Measurements from ENCODE around the gene RTN3.

Gene RTN3

DNA sequence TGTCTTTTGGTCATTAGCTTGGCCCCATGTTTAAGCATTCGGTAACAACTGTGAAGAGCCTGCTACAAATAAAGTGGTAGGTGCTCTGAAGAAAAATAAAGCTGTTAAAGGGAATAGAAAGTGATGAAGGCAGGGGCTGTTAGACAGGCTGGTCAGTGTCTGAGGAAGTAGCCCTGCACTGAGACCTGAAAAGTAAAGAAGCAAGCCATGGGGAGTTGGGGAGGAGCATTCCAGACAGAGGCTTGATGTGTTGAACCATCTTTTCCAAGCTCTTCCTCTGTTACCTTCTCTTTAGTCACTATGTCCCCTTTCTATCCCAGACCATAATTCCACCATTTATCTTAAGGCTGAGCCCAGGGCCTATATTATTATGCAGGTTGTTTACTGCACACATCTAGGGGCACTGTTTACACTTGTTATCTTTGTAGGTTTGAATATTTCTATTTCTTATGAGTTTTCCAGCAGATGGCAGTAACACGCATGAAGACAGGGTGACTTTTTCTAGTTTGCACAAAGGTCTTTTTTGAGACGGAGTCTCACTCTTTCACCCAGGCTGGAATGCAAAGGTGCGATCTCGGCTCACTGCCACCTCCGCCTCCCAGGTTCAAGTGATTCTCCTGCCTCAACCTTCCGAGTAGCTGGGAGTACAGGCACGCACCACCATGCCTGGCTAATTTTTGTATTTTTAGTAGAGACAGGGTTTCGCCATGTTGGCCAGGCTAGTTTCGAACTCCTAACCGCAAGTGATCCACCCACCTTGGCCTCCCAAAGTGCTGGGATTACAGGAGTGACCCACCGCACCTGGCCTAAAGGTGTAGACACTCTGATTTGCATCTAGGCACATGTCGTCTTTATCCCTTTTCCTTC is 64.2 kb downstream of the RTN3 start:
- no peak for DNase-seq

DNA sequence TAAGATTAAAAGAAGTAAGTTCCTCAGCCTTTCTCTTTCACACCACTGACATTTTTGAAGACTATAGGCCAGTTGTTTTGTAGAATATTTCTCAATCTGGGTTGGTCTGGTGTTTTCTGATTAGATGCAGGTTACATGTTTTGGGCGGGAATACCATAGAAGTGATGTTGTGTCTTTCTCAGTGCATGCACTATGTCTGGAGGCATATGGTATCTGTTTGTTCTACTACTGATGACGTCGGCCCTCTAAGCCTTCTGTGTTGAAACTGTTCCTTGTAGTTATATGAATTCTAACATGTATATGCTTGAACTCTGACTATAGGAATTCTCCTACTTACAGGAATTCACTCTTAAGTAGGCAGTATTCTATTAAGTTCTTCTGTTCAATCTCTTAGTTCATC is 65.7 kb downstream of the RTN3 start:
- no peak for DNase-seq

- no peak for DNase-seq
These were observed 68.3 kb downstream of the RTN3 start for GRCh38 chr11:63749624-63750023.

- no peak for DNase-seq
These were observed 75.8 kb downstream of the RTN3 start for GRCh38 chr11:63756919-63757761.

DNA sequence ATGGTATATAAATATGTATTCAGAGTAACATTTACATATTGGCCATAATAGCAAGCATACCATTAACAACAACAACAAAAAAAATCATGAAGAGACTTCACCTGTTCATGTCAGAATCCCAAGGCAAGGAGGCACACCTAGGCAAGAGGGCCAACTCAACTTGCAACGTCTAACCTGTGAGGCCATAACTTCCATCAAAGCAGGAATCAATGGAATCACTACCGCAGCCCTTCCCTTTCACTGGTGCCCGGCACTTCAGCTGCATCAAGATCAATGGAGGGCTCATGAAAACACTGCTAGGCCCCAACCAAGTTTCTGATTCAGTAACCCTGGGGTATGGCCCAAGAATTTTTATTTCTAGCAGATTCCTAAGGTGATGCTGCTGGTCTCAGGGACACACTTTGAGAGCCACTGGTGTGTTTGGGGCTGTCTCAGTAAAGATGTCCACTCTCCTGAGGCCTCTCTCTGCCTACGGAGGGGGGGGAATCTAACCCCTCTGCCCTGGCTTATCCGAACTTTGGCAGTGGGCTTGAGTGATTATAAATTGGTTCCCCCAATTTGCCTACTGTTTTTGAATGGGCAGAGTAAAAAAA is 79.3 kb downstream of the RTN3 start:
- DNase-seq: no peak

GRCh38 chr11:63761188-63761587 is 79.9 kb downstream of the RTN3 start:
- no peak for DNase-seq

DNA sequence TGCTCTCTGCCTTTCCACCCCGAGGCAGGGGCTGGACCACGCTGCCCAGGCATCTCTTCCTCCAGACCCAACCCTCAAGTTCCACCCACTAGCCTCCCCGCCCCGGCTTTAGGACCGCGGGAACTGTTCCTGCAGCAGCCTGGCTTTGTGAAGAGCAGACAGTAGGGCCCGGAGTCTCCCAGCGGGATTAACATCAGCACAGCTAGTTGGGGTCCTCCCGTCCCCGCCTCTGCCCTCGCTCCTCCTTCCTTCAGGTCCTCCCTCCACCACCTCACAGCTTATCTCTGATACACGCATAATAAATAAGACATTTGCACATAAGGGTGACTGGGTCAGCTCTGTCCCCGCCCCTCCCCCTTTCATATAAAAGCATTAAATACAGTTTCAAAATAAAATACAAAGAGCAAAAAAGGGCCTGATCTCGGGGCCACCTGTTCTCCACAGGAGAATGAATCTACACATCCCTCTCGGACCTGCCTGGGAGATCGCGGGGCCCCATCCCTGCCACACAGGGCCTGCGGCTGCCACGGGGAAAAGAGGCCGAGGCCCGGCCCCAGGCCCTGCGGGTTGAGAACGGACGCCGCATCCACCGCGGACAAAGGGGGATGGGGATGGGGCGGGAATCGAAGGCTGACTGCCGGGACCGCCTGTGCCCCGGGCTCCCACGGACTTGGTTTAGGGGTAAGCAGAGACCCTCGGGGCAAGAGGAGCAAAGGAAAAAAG is 80.8 kb downstream of the RTN3 start:
- DNase-seq: no peak

DNA sequence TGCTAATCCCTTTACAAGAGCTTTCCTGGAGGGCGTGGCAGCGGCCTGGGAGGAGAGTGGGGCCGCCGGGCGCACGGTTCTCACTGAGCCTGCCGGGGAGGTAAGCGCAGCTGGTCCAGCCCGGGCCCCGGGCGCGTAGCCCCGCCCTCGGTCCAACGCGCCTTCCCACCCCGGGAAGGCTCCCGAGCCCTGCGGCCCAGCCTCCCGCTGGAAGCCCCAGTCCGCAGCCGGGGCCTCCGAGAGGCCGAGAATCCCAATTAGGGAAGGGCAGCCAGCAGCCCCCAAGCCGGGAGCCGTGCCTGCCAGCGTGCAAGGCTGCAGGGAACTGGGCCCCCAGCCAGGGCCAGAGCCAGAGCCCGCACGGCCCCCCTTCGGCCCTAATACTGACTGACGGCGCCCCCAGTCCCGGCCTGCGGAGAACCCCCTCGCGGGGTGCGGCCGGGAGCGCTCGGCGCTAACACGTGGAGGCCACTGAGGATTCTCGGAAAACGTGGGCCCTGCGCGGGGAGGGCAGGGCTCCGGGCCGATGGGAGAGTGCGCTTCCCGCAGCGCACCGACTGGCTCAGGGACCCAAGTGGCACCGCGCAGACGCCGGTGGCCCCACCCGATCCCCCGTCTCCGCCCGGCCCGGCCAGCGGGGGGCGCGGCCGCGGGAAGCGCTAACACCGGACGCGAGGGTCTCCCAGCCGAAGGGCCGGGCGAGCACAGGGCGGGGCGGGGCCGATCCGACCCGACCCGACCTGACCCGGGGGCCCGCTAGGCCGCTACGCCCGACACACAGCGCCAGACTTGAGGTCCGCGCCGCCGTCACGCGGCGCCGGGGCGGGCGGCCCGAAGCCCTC is 81.6 kb downstream of the RTN3 start:
- DNase-seq: no peak

DNA sequence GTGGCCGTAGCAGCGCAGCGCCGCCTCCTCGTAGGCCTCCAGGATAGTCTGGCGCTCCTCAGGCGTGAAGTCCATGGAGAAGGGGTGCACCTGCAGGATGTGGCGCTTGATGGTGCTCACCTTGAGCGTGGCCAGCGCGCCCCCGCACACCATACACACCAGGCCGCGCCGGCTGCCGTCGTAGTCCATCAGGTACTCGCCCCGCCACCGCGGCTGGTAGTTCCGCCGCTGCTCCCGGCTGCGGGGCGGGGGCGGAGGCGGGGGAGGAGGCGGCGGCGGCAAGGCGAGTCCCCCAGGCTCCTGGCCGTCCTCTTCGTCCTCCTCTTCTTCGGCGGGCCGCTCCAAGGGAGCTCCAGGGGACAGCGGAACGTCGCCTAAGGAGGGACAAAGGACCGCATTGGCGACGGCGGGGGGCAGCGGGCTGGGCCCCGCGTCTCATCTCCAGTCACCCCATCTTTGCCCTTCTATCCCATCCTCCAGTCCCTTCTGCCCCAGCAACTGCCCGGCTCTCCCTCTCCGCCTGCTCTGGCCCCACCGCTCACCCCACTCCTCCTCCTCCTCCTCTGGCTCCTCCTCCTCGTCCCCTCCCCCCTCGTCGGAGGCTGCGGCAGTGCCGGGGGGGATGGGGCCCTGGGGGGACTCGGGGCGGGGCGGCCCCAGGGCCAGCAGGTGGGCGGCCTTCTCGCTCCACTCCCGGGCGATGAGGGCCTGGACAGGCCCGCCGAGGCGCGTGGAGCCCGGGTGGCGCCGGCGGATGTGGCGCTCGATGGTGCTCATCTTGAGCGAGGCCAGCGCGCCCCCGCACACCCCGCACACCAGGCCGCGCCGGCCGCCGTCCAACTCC is 82.4 kb downstream of the RTN3 start:
- no peak for DNase-seq

DNA sequence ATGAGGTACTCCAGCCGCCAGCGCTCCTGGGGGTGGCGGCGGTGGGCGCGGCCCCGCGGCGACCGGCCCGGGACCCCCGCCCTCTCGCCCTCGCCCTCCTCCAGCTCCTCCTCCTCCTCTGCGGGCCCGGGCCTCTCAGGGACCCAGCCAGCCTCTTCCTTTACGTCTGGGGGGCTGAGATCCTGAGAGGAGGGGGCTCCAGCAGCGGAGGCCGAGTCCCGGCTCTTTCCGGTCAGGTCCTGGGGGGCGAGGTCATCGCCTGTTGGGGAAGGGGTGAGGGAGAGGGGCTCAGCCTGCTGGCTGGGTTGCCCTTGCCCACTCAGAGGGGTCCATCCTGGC is 83.0 kb downstream of the RTN3 start:
- DNase-seq: no peak

- no peak for DNase-seq
These were observed 83.7 kb downstream of the RTN3 start for GRCh38 chr11:63764679-63765647.

GRCh38 chr11:63765688-63766241 is 84.5 kb downstream of the RTN3 start:
- no peak for DNase-seq

GRCh38 chr11:63766531-63767235 is 85.4 kb downstream of the RTN3 start:
- DNase-seq: no peak

DNA sequence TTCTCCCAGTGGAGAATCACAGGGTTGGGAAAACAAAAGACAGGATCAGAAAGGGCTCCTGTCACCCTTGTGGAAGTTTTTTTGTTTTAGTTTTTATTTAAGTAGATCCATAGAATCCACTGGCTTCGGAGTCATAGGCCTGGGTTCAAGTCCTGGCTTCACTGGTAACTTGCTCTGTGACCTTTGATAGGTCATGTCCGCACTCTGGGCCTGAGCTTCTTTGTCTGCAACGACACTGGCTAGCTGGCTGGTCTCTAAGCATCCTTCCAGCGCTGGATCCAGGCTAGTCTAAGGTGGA is 85.9 kb downstream of the RTN3 start:
- DNase-seq: no peak

- DNase-seq: peak; percentile 64
These were observed 86.4 kb downstream of the RTN3 start for GRCh38 chr11:63767565-63768236.

GRCh38 chr11:63768237-63769041 is 87.1 kb downstream of the RTN3 start, which contains the start of gene ZFTA:
TSS of gene ZFTA (minus strand) at chr11:63768775. CDS start at chr11:63768622, 153 bp downstream.
- peak; percentile 61 for DNase-seq

DNA sequence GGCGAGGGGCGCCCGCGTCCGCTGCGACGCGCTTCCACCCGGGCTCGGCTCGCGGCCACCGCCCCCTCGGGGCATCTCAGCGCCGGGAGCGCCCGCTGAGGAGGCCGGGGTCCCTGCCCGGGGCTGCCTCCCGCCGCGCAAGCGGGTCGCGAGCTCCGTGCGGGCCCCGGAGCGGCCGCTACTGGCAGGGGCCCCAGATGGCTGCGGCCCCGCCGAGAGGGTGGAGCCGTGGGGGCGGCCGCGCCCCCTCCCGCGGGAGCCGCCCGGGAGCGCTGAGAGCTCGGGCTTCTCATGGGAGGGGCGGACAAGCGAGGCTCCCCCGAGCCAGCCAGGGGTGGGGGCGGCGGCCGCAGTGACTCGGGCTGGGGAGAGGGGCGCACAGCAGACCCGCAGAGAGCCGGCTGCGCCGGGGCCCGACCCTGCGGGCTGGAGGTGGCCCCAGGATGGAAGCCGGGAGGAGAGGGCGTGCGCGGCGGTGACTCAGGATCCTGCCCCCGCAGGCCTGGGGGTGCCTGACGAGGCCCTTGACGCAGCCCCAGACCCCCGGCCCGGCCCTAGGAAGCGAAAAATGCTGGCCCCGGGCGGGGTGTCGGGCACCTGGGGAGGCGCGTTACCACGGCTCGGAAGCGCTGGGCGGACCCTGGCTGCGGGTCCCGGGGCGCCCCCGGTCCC is 87.9 kb downstream of the RTN3 start:
- no peak for DNase-seq

All from NCI-H1092 treated with DMSO at 0.1 percent for 48 hours (cell line).